ENCODE data around the gene IPO5.

The IPO5 gene

DNA sequence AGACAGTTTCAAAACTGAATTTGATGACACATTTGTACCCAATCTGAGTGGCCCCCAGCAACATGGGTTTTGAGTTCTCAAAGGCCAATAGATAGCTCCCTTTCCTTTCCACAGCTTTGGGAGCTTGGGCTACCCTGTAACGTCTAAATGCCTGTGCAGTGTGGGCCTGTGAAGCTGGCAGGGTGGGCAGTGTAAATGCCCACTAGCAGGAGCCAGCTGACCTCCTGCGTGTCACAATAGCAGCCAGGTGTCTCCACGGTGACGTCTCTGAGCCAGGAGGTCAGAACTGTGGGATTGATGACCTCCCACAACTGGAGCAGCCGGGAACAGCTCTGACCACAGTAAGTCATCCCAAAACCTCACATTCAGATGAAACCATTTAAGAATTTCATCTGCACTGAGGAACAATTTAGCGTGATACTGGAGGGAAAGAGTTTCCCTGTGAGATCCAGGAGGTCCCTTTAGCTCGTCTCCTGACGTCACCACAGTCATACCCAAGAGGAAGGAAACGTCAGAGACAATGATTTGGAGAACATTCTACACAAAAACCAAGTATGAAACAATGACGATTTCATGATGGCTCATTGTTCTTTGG lies at the start of gene IPO5:
Gene IPO5 (plus strand): TSS at position 300 of the 595 bp plus-strand sequence. CDS start 23,022 bp downstream, outside the sequence.
- H4K20me1 ChIP-seq (ENCODE audit: insufficient read depth) = no peaks in the 10 kb centered on the region
- no peaks in the 10 kb centered on the region for H3K27me3 ChIP-seq (ENCODE audit: insufficient read depth, low read depth)
- no peak within 1 kb of the TSS for H3K9ac ChIP-seq
- H3K4me3 ChIP-seq (IDR thresholded peaks at IDR 0.05; ENCODE audit: insufficient read depth, low read depth, low read length) = no peak within 1 kb of the TSS
- TF ChIP-seq, protein P1, sequence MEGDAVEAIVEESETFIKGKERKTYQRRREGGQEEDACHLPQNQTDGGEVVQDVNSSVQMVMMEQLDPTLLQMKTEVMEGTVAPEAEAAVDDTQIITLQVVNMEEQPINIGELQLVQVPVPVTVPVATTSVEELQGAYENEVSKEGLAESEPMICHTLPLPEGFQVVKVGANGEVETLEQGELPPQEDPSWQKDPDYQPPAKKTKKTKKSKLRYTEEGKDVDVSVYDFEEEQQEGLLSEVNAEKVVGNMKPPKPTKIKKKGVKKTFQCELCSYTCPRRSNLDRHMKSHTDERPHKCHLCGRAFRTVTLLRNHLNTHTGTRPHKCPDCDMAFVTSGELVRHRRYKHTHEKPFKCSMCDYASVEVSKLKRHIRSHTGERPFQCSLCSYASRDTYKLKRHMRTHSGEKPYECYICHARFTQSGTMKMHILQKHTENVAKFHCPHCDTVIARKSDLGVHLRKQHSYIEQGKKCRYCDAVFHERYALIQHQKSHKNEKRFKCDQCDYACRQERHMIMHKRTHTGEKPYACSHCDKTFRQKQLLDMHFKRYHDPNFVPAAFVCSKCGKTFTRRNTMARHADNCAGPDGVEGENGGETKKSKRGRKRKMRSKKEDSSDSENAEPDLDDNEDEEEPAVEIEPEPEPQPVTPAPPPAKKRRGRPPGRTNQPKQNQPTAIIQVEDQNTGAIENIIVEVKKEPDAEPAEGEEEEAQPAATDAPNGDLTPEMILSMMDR (conservative IDR thresholded peaks at IDR 0.05; ENCODE audit: low read depth, low read length) = no peak
- H3K79me2 ChIP-seq (ENCODE audit: insufficient read depth, low read depth) = no peaks in the 10 kb centered on the region
- H2AFZ ChIP-seq (ENCODE audit: low read depth) = no peak within 1 kb of the TSS
- no peak within 1 kb of the TSS for H3K27ac ChIP-seq
- no peak within 1 kb of the TSS for H3K4me2 ChIP-seq
- no peaks in the 10 kb centered on the region for H3K4me1 ChIP-seq (ENCODE audit: low read depth, poor library complexity, severe bottlenecking)
- H3K36me3 ChIP-seq (ENCODE audit: insufficient read depth) = no peaks in the 10 kb centered on the region

DNA sequence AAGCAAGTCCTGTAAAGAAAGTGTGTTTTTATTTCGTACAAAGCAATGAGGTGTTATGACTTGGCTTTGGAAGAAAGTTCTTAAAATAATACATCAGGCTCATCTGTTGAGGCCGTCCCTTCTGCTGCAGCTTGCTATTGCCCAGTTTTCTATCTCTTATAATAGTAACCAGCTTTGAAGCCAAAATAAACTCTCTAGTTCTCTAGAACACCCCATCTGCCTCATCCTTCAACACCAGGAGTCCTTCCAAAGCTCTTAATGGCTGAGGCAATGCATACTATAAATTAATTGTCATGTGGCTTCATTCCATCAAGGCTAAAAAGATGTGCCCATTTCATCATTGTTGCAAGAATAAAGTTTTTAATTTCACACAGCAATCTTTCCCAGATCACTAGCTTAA lies 49.4 kb upstream of the IPO5 start:
- no peaks in the 10 kb centered on the region for H3K27me3 ChIP-seq (ENCODE audit: insufficient read depth, low read depth)
- H3K4me3 ChIP-seq (IDR thresholded peaks at IDR 0.05; ENCODE audit: insufficient read depth, low read depth, low read length) = no peak overlapping the region
- H3K27ac ChIP-seq = no peak overlapping the region
- no peak overlapping the region for H3K9ac ChIP-seq
- no peaks in the 10 kb centered on the region for H4K20me1 ChIP-seq (ENCODE audit: insufficient read depth)
- H3K79me2 ChIP-seq (ENCODE audit: insufficient read depth, low read depth) = no peaks in the 10 kb centered on the region
- no peaks in the 10 kb centered on the region for H3K4me1 ChIP-seq (ENCODE audit: low read depth, poor library complexity, severe bottlenecking)
- no peak overlapping the region for H3K4me2 ChIP-seq
- H3K36me3 ChIP-seq (ENCODE audit: insufficient read depth) = no peaks in the 10 kb centered on the region
- TF ChIP-seq, protein P1 (conservative IDR thresholded peaks at IDR 0.05; ENCODE audit: low read depth, low read length) = no peak
- H2AFZ ChIP-seq (ENCODE audit: low read depth) = no peak overlapping the region

GRCh38 chr13:97905517-97905916 lies 48.0 kb upstream of the IPO5 start:
- Histone ChIP-seq H3K36me3 (ENCODE audit: insufficient read depth) (no peaks in the 10 kb centered on the region), H3K4me2 (no peak overlapping the region)
- TF ChIP-seq, protein P1 (conservative IDR thresholded peaks at IDR 0.05; ENCODE audit: low read depth, low read length) = no peak

DNA sequence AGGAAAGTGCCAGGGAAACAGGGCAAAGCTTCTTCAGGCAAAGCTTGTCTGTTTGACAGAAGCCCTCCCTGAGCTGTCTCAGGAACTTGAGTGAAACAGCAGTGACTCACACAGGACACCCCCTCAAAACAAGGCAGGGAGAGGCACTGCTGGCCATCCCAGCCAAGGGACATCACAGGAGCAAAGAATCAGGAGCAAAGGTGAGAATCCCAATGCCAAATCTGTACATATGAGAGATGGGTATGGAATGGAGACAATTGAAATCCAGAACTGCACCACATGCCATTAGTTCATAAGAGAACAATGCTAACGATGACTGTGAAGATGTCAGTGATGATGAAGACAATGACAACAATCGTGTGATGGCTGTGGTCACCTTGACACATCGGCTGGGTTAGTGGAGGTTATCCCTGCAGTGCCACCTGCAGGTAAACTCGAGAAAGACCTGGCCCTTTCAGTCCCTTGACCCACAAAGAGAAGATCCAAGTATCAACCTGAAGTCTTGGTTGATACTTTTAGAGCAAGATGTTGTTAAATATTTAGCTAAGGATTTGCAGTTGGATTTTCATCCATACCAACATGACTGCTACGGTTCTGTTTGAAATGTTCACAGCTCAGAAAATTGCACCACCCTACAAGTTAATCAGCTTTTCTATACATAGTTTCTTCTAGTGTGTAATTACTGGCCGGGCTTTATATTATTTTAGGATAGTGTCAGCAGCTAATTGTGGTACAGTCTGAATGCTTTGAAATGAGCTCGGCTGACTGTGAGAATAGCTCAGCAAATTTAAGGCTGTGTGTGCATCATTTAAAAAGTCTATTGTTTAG lies 42.0 kb upstream of the IPO5 start:
- H3K9ac ChIP-seq = no peak overlapping the region
- H3K4me3 ChIP-seq (IDR thresholded peaks at IDR 0.05; ENCODE audit: insufficient read depth, low read depth, low read length) = no peak overlapping the region
- no peak overlapping the region for H3K27ac ChIP-seq
- no peaks in the 10 kb centered on the region for H3K4me1 ChIP-seq (ENCODE audit: low read depth, poor library complexity, severe bottlenecking)
- TF ChIP-seq, protein P1 (conservative IDR thresholded peaks at IDR 0.05; ENCODE audit: low read depth, low read length) = peak; percentile 44; the same call in 1 of the 2 replicates
- no peak overlapping the region for H2AFZ ChIP-seq (ENCODE audit: low read depth)
- no peak overlapping the region for H3K4me2 ChIP-seq
- no peaks in the 10 kb centered on the region for H3K79me2 ChIP-seq (ENCODE audit: insufficient read depth, low read depth)
- H3K36me3 ChIP-seq (ENCODE audit: insufficient read depth) = no peaks in the 10 kb centered on the region
- no peaks in the 10 kb centered on the region for H4K20me1 ChIP-seq (ENCODE audit: insufficient read depth)
- no peaks in the 10 kb centered on the region for H3K27me3 ChIP-seq (ENCODE audit: insufficient read depth, low read depth)

More at GRCh38 chr13:97905517-97905916, 48.0 kb upstream of the IPO5 start:
- Histone ChIP-seq H3K79me2 (ENCODE audit: insufficient read depth, low read depth) (no peaks in the 10 kb centered on the region), H3K27me3 (ENCODE audit: insufficient read depth, low read depth) (no peaks in the 10 kb centered on the region), H3K4me1 (ENCODE audit: low read depth, poor library complexity, severe bottlenecking) (no peaks in the 10 kb centered on the region), H3K9ac (no peak overlapping the region), H2AFZ (ENCODE audit: low read depth) (no peak overlapping the region), H3K27ac (no peak overlapping the region), H3K4me3 (IDR thresholded peaks at IDR 0.05; ENCODE audit: insufficient read depth, low read depth, low read length) (no peak overlapping the region), H4K20me1 (ENCODE audit: insufficient read depth) (no peaks in the 10 kb centered on the region)
